HepG2 (cell line): ENCODE measurements around the gene OR7D2. TPM values are rescaled to one million over a fixed set of nuclear protein-coding genes. Genes with fewer than 3 reads are reported as not detected.

Experiments used
- ATAC-seq: fragments of 200-7000 bp; cut with Tn5 transposase; 3 replicates; pipeline ENCODE4 v1.9.1; 2020; ENCODE audit warnings: mild to moderate bottlenecking, moderate library complexity
- BruUV-seq: library from RNA; stranded (reverse); fragments of 400-500 nt; replicated peaks from 2 replicates; lab custom pipeline; 2021; lab: Mats Ljungman, UMichigan
- CTCF ChIA-PET: fragments of 300-600 bp; formaldehyde crosslinking; extraction: SDS; loops from one replicate; lab custom pipeline; 2021; ENCODE audit warnings: low total read pairs, inconsistent platforms, low intra/inter-chr PET ratio; lab: Yijun Ruan, JAX
- POLR2A ChIA-PET: fragments of 350-600 bp; sonication (Branson Sonifier 250); formaldehyde crosslinking; loops from one replicate; lab custom pipeline; 2020; ENCODE audit warnings: antibody characterized with exemption, inconsistent platforms; lab: Yijun Ruan, JAX
- DNase-seq: peaks from one replicate; pipeline ENCODE4 v3.0.0-alpha.2; 2015; ENCODE audit warnings: low spot score
- FAIRE-seq: peaks from 3 replicates; lab custom pipeline; 2011; peaks lifted over from hg19 to GRCh38; lab: Jason Lieb, UNC
- H2AFZ ChIP-seq: one replicate; pipeline ENCODE4 v1.6.1; 2011; ENCODE audit warnings: low read length, inconsistent platforms
- H3K27ac ChIP-seq: fragments of 300-600 bp; 3 replicates; pipeline ENCODE4 v1.8.0; 2011; ENCODE audit warnings: mixed run types, mild to moderate bottlenecking, mixed read lengths, low read length, inconsistent platforms; ENCODE audit not compliant: insufficient read depth; ENCODE audit errors: extremely low read length
- H3K27me3 ChIP-seq, 2 experiments: fragments of 200-600 bp in 1 of 2; 2 replicates in 1 of 2; 3 replicates in 1 of 2; pipeline versions ENCODE4 v1.6.0 to v1.8.0; 2011; ENCODE audit warnings: low read length in 2 of 2, mild to moderate bottlenecking in 2 of 2, moderate library complexity in 2 of 2, inconsistent platforms in 1 of 2; ENCODE audit not compliant: insufficient read depth in 2 of 2, control insufficient read depth in 1 of 2
- H3K36me3 ChIP-seq, 2 experiments: fragments of 200-600 bp in 1 of 2; replicated peaks in 1 of 2; 2 replicates in 1 of 2; 3 replicates in 1 of 2; pipeline versions ENCODE4 v1.5.1 to v1.8.0; 2011; ENCODE audit warnings: low read length in 2 of 2, inconsistent platforms in 1 of 2; ENCODE audit not compliant: insufficient read depth in 2 of 2, control insufficient read depth in 1 of 2
- H3K4me1 ChIP-seq: 2 replicates; pipeline ENCODE4 v1.5.1; 2012; ENCODE audit warnings: low read length, inconsistent platforms; ENCODE audit not compliant: insufficient read depth
- H3K4me2 ChIP-seq: 2 replicates; pipeline ENCODE4 v1.6.0; 2011; ENCODE audit warnings: low read depth, low read length, inconsistent platforms
- H3K4me3 ChIP-seq, 3 experiments: fragments of 200-600 bp in 1 of 3; sonication (generic), shearing (Covaris generic) in 1 of 3; replicated peaks in 1 of 3; 2 replicates each; pipeline ENCODE4 v1.5.1; 2011 to 2016; ENCODE audit warnings: low read length in 3 of 3, inconsistent platforms in 2 of 3, low read depth in 2 of 3, mild to moderate bottlenecking in 2 of 3, control low read depth in 1 of 3, mixed read lengths in 1 of 3; ENCODE audit not compliant: insufficient read depth in 1 of 3
- H3K79me2 ChIP-seq: one replicate; pipeline ENCODE4 v1.6.1; 2011; ENCODE audit warnings: low read length, inconsistent platforms; ENCODE audit not compliant: insufficient read depth
- H3K9ac ChIP-seq: 2 replicates; pipeline ENCODE4 v1.6.0; 2011; ENCODE audit warnings: mild to moderate bottlenecking, low read depth, low read length, inconsistent platforms; ENCODE audit not compliant: insufficient read depth
- H3K9me3 ChIP-seq: 2 replicates; pipeline ENCODE4 v1.5.1; 2012; ENCODE audit warnings: mild to moderate bottlenecking, low read length
- H4K20me1 ChIP-seq: 2 replicates; pipeline ENCODE4 v1.6.0; 2011; ENCODE audit warnings: inconsistent platforms, mild to moderate bottlenecking, low read length, moderate library complexity; ENCODE audit not compliant: insufficient read depth
- ARNT ChIP-seq: fragments of 450-650 bp; IDR thresholded peaks from 2 replicates; pipeline ENCODE4 v1.6.1; 2017
- CENPBD1 ChIP-seq: sonication (generic); formaldehyde crosslinking; IDR thresholded peaks from 2 replicates; pipeline ENCODE4 v1.8.0; 2022; ENCODE audit warnings: missing genetic modification reagents, low read depth, mild to moderate bottlenecking, borderline replicate concordance
- GLI4 ChIP-seq: sonication (generic); formaldehyde crosslinking; IDR thresholded peaks from 2 replicates; pipeline ENCODE4 v1.5.1; 2020; ENCODE audit warnings: missing genetic modification reagents, mild to moderate bottlenecking, moderate library complexity, borderline replicate concordance
- IKZF4 ChIP-seq: sonication (generic); formaldehyde crosslinking; IDR thresholded peaks from 2 replicates; pipeline ENCODE4 v1.5.1; 2020; ENCODE audit warnings: borderline replicate concordance, mild to moderate bottlenecking, low read depth, missing genetic modification reagents; ENCODE audit errors: not compliant biosample characterization
- IRX3 ChIP-seq: sonication (generic); formaldehyde crosslinking; IDR thresholded peaks from 2 replicates; pipeline ENCODE4 v1.8.1; 2023; ENCODE audit warnings: mild to moderate bottlenecking, low read depth, missing genetic modification reagents, borderline replicate concordance
- KDM6A ChIP-seq: IDR thresholded peaks from 2 replicates; pipeline ENCODE4 v1.6.1; 2016; ENCODE audit warnings: low read depth
- MAFF ChIP-seq: IDR thresholded peaks from 2 replicates; pipeline ENCODE4 v1.6.1; 2011; ENCODE audit warnings: low read depth, low read length, improper control_type of control experiment
- MAFK ChIP-seq, 2 experiments: IDR thresholded peaks in 1 of 2; conservative IDR thresholded peaks in 1 of 2; 2 replicates each; pipeline ENCODE4 v1.6.1; 2011; ENCODE audit warnings: improper control_type of control experiment in 2 of 2, low read length in 2 of 2
- PITX1 ChIP-seq: sonication (generic); formaldehyde crosslinking; IDR thresholded peaks from 2 replicates; pipeline ENCODE4 v1.5.1; 2020; ENCODE audit warnings: mild to moderate bottlenecking, missing genetic modification reagents
- RBFOX2 ChIP-seq: fragments of 200-400 bp; formaldehyde crosslinking; IDR thresholded peaks from 2 replicates; pipeline ENCODE4 v1.6.1; 2017; ENCODE audit warnings: low read depth, mild to moderate bottlenecking, low read length
- TCF7 ChIP-seq: sonication (generic); IDR thresholded peaks from 2 replicates; pipeline ENCODE4 v1.6.1; 2016; ENCODE audit warnings: antibody characterized with exemption, low read depth
- XRCC5 ChIP-seq: fragments of 200-400 bp; formaldehyde crosslinking; optimal IDR thresholded peaks from 2 replicates; pipeline ENCODE3; 2017; ENCODE audit warnings: mild to moderate bottlenecking, low read length
- ZFYVE20 ChIP-seq: sonication (generic); formaldehyde crosslinking; IDR thresholded peaks from 2 replicates; pipeline ENCODE4 v1.8.0; 2023; ENCODE audit warnings: low read depth, mild to moderate bottlenecking, moderate library complexity, missing genetic modification reagents, borderline replicate concordance
- ZSCAN30 ChIP-seq: sonication (generic); formaldehyde crosslinking; IDR thresholded peaks from 2 replicates; pipeline ENCODE4 v1.5.0; 2020; ENCODE audit warnings: mild to moderate bottlenecking, missing genetic modification reagents
- WGBS: methylation state at CpG from one replicate; pipeline ENCODE4 v1.1.6; 2017; ENCODE audit warnings: low lambda C conversion rate; 5-methylcytosine and 5-hydroxymethylcytosine counted together
- in situ Hi-C: cut with HindIII; loops from 2 replicates; pipeline ENCODE4 v1.10.0; 2017; ENCODE audit warnings: low pct_unique_long_range_greater_than_20kb; ENCODE audit not compliant: extremely low pct_ligation_motif_present
- intact Hi-C: fragments of 100-400 bp; cut with micrococcal nuclease; formaldehyde crosslinking; loops from one replicate; pipeline ENCODE4 v1.10.0; 2022; ENCODE audit not compliant: unreplicated experiment
- polyA plus RNA-seq, 8 experiments: library from polyadenylated mRNA; depleted of rRNA in 3 of 8; stranded (reverse) in 7 of 8; unstranded in 1 of 8; fragments of >200 nt; fragmentation: Illumina TruSeq in 4 of 8; extraction: Trizol in 4 of 8; gene quantifications; 2 replicates each; pipeline versions ENCODE4 v1.2.1 to v1.2.3, GENCODE V29; 2011 to 2016; ENCODE audit warnings: low read depth in 4 of 8, missing spikeins in 1 of 8, mixed read lengths in 1 of 8; ENCODE audit not compliant: insufficient read depth in 1 of 8
- total RNA-seq, 5 experiments: library from RNA; depleted of rRNA; stranded (reverse); fragments of >200 nt; fragmentation: Illumina TruSeq; extraction: Trizol; gene quantifications; 2 replicates each; pipeline ENCODE4 v1.2.3, GENCODE V29; 2016; ENCODE audit warnings: low read depth in 1 of 5
- TF ChIP-seq, protein P1 (sequence below): sonication (generic); formaldehyde crosslinking; IDR thresholded peaks from 2 replicates; pipeline ENCODE4 v1.4.0; 2020; ENCODE audit warnings: missing genetic modification reagents
- TF ChIP-seq, protein P2 (sequence below): sonication (generic); formaldehyde crosslinking; IDR thresholded peaks from 2 replicates; pipeline ENCODE4 v1.5.0; 2020; ENCODE audit warnings: mild to moderate bottlenecking, missing genetic modification reagents
- TF ChIP-seq, protein P3 (sequence below): sonication (generic); formaldehyde crosslinking; IDR thresholded peaks from 2 replicates; pipeline ENCODE4 v1.8.0; 2023; ENCODE audit warnings: mild to moderate bottlenecking, missing genetic modification reagents

The OR7D2 gene
- total and polyA plus RNA-seq, 2 of the 13 experiments (the other 11 are each of a cell fraction or from before 2014, with no cell fraction given): 0.07 TPM; not detected in 1

- H3K4me1 ChIP-seq: no peaks in the 10 kb centered on the region
- H3K27ac ChIP-seq: no peak overlapping the region
- intact Hi-C loops: no loop called here
- no peaks in the 10 kb centered on the region for H3K27me3 ChIP-seq
- ChIA-PET POLR2A (no interaction called here), CTCF (no interaction called here)
- in situ Hi-C loops: no loop called here
- ATAC-seq (no peak), DNase-seq (no peak), FAIRE-seq (no peak)
- peaks cover 57 to 85% of the 10 kb centered on the region in 2 experiments for H3K36me3 ChIP-seq
- peaks cover 6% of the 10 kb centered on the region; the same call in 1 of the 2 replicates for H3K9me3 ChIP-seq
- no peak overlapping the region for H3K4me2 ChIP-seq
- no peak for TF ChIP-seq IRX3 (CRISPR knock-in tag)
- no peak for TF ChIP-seq ARNT
- TF ChIP-seq, protein P1, sequence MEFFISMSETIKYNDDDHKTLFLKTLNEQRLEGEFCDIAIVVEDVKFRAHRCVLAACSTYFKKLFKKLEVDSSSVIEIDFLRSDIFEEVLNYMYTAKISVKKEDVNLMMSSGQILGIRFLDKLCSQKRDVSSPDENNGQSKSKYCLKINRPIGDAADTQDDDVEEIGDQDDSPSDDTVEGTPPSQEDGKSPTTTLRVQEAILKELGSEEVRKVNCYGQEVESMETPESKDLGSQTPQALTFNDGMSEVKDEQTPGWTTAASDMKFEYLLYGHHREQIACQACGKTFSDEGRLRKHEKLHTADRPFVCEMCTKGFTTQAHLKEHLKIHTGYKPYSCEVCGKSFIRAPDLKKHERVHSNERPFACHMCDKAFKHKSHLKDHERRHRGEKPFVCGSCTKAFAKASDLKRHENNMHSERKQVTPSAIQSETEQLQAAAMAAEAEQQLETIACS: no peak
- no peak for TF ChIP-seq IKZF4 (CRISPR knock-in tag)
- TF ChIP-seq CENPBD1 (CRISPR knock-in tag): no peak
- no peak for TF ChIP-seq KDM6A
- TF ChIP-seq ZSCAN30 (CRISPR knock-in tag): no peak
- TF ChIP-seq RBFOX2: no peak
- no peak for TF ChIP-seq XRCC5
- no peak for TF ChIP-seq TCF7
- TF ChIP-seq, protein P2, sequence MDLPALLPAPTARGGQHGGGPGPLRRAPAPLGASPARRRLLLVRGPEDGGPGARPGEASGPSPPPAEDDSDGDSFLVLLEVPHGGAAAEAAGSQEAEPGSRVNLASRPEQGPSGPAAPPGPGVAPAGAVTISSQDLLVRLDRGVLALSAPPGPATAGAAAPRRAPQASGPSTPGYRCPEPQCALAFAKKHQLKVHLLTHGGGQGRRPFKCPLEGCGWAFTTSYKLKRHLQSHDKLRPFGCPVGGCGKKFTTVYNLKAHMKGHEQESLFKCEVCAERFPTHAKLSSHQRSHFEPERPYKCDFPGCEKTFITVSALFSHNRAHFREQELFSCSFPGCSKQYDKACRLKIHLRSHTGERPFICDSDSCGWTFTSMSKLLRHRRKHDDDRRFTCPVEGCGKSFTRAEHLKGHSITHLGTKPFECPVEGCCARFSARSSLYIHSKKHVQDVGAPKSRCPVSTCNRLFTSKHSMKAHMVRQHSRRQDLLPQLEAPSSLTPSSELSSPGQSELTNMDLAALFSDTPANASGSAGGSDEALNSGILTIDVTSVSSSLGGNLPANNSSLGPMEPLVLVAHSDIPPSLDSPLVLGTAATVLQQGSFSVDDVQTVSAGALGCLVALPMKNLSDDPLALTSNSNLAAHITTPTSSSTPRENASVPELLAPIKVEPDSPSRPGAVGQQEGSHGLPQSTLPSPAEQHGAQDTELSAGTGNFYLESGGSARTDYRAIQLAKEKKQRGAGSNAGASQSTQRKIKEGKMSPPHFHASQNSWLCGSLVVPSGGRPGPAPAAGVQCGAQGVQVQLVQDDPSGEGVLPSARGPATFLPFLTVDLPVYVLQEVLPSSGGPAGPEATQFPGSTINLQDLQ (CRISPR knock-in tag): no peak
- TF ChIP-seq MAFF: peak; percentile 74
- no peak for TF ChIP-seq GLI4
- TF ChIP-seq, protein P3, sequence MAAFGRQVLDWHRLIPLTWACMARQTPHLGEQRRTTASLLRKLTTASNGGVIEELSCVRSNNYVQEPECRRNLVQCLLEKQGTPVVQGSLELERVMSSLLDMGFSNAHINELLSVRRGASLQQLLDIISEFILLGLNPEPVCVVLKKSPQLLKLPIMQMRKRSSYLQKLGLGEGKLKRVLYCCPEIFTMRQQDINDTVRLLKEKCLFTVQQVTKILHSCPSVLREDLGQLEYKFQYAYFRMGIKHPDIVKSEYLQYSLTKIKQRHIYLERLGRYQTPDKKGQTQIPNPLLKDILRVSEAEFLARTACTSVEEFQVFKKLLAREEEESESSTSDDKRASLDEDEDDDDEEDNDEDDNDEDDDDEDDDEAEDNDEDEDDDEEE (CRISPR knock-in tag): no peak
- TF ChIP-seq PITX1 (CRISPR knock-in tag): no peak
- TF ChIP-seq ZFYVE20 (CRISPR knock-in tag): no peak
- TF ChIP-seq MAFK (conservative IDR thresholded peaks at IDR 0.05 in 1 of 2, IDR thresholded peaks at IDR 0.05 in 1 of 2; ENCODE audit: low read length in 2 of 2): peak; percentile 72 to 85
- H4K20me1 ChIP-seq: peaks cover 4% of the 10 kb centered on the region; the same call in 1 of the 2 replicates
- no peak overlapping the region for H2AFZ ChIP-seq
- peaks cover 10% of the 10 kb centered on the region for H3K79me2 ChIP-seq
- 98% methylated on average over 13 of the region's 13 CpGs for WGBS
- H3K4me3 ChIP-seq: no peak overlapping the region
- BruUV-seq: no TSS peak
- H3K9ac ChIP-seq: no peak overlapping the region
Observed at GRCh38 chr19:9159891-9160290, 18.9 kb upstream of the OR7D2 start.
